Brain microvascular endothelial cell (primary cell): ENCODE measurements around the gene NFE2L3.
A peak's percentile ranks its signal among the peaks of the same experiment; 100 is the strongest.

Source experiments
- DNase-seq: peaks from one replicate; pipeline ENCODE4 v3.0.0-alpha.2; 2020
- H3K27ac ChIP-seq: fragments of 250-450 bp; sonication (Bioruptor Pico); 2 replicates; pipeline ENCODE4 v1.5.1; 2020; ENCODE audit warnings: mild to moderate bottlenecking, moderate library complexity
- H3K27me3 ChIP-seq: fragments of 250-450 bp; sonication (Bioruptor Pico); replicated peaks from 2 replicates; pipeline ENCODE4 v1.5.1; 2020; ENCODE audit warnings: mild to moderate bottlenecking
- H3K36me3 ChIP-seq: fragments of 250-450 bp; sonication (Bioruptor Pico); replicated peaks from 2 replicates; pipeline ENCODE4 v1.5.1; 2020; ENCODE audit warnings: mild to moderate bottlenecking
- H3K4me3 ChIP-seq: 2 replicates; pipeline ENCODE4 v1.5.1; 2011; ENCODE audit warnings: low read depth, mild to moderate bottlenecking, control low read depth, low read length, moderate library complexity
- in situ Hi-C: cut with HindIII; loops from 2 replicates; pipeline ENCODE4 v1.10.0; 2017; ENCODE audit warnings: low sequenced_read_pairs, low pct_ligation_motif_present
- TF ChIP-seq, protein P1 (sequence below): IDR thresholded peaks from 2 replicates; pipeline ENCODE4 v1.5.1; 2011; ENCODE audit warnings: low read depth, mild to moderate bottlenecking, moderate library complexity, low read length, control low read depth, inconsistent platforms; ENCODE audit errors: missing control alignments

Gene NFE2L3

DNA sequence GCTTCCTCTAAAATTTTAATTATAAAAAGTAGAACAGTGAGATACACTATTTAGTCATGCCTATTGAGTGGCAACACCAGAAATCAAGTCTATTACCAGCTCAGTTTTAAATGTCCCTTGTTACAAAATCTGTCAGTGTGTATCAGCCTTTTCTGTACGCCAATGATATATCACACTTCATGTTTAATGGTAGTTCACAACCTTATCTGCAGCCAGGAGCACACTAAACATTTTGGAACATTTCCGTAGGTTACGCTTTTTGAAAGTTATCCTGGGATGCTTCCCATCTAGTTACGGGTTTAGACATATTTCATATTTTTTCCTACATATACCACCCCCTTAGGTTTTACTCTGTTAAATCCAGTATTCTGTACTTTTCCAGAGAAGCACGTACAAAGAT lies 43.2 kb downstream of the NFE2L3 start:
- DNase-seq, result no peak
- peaks cover 83% of the 10 kb centered on the region for H3K36me3 ChIP-seq
- no peak overlapping the region for H3K27ac ChIP-seq
- TF ChIP-seq, protein P1, sequence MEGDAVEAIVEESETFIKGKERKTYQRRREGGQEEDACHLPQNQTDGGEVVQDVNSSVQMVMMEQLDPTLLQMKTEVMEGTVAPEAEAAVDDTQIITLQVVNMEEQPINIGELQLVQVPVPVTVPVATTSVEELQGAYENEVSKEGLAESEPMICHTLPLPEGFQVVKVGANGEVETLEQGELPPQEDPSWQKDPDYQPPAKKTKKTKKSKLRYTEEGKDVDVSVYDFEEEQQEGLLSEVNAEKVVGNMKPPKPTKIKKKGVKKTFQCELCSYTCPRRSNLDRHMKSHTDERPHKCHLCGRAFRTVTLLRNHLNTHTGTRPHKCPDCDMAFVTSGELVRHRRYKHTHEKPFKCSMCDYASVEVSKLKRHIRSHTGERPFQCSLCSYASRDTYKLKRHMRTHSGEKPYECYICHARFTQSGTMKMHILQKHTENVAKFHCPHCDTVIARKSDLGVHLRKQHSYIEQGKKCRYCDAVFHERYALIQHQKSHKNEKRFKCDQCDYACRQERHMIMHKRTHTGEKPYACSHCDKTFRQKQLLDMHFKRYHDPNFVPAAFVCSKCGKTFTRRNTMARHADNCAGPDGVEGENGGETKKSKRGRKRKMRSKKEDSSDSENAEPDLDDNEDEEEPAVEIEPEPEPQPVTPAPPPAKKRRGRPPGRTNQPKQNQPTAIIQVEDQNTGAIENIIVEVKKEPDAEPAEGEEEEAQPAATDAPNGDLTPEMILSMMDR, result no peak
- no peaks in the 10 kb centered on the region for H3K27me3 ChIP-seq
- in situ Hi-C loops, result no loop called here
- H3K4me3 ChIP-seq, result no peak overlapping the region

DNA sequence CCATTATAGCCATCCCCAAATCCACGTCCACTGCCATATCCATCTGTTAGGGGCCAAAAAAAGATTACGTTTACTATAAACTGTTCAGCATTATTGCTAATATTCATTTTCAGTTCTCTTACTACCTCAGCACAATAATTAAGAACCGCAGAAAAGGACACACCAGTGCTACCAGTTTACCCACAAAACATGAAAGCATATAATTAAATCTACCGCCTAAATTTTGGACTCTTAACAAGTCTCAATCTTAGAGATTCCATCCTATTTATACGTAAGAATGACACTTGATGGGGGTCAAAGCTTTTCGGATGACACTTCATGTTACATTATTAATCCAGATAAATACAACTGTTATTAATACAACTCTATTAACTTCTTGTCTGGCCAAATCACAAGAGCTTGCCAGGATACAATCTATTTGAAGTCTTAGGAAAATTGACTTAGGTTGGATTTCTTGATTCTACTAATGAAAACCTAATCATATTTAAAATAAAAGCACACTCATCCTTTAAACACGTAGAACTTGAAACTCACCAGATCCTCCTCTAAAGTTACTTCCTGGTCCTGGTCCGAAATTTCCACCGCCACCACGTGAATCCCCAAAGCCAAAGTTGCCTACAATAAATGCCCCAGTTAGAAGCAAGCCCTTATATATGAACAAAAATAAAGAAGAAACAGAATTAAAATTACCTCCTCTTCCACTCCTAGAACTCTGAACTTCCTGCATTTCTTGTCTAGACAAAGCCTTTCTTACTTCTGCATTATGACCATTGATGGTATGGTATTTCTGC lies 44.1 kb downstream of the NFE2L3 start:
- H3K27me3 ChIP-seq, result no peaks in the 10 kb centered on the region
- in situ Hi-C loops, result no loop called here
- no peak for DNase-seq
- TF ChIP-seq, protein P1, result no peak
- H3K4me3 ChIP-seq, result no peak overlapping the region
- no peak overlapping the region for H3K27ac ChIP-seq
- H3K36me3 ChIP-seq, result peaks cover 74% of the 10 kb centered on the region

DNA sequence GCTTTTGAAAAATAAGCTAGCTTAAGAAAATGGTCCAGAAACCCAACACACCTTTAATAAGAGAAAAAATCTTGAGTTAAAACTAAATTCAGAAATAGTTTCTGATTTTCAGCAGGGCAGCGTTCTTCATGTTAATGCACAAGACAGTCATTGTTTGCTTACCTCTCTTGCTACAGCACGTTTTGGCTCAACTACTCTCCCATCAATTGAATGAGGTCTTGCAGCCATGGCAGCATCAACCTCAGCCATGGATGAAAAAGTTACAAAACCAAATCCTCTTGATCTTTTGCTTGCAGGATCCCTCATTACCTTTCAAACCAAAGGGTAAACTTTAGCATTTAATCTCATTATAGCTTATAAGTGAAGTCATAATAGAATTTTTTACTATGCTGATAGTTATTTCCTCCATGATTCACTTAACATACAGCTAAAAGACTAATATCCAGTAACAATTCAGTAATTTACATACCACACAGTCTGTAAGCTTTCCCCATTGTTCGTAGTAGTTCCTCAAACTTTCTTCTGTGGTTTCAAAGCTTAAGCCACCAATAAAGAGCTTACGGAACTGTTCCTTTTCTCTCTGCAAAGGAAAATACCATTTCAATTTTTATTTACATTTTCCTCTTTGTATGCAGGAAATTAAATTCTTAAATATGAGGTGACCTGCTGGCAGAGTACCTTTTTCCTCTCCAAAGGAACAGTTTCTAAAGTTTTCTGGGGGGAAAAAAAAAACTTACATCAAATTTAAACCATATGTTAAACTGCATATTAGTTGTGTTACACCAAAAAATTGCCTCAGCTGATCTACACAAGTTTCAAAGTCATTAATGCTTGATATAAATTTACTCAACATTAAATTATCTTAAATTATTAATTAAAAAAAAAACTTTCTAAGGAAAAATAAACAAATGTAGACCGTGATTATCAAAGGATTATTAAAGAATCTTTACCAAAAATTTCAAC lies 45.4 kb downstream of the NFE2L3 start:
- Histone ChIP-seq H3K4me3 (peak overlapping the region; percentile 98), H3K36me3 (peaks cover 60% of the 10 kb centered on the region), H3K27ac (no peak overlapping the region), H3K27me3 (no peaks in the 10 kb centered on the region)
- TF ChIP-seq, protein P1, result no peak
- in situ Hi-C loops, result no loop called here
- no peak for DNase-seq

DNA sequence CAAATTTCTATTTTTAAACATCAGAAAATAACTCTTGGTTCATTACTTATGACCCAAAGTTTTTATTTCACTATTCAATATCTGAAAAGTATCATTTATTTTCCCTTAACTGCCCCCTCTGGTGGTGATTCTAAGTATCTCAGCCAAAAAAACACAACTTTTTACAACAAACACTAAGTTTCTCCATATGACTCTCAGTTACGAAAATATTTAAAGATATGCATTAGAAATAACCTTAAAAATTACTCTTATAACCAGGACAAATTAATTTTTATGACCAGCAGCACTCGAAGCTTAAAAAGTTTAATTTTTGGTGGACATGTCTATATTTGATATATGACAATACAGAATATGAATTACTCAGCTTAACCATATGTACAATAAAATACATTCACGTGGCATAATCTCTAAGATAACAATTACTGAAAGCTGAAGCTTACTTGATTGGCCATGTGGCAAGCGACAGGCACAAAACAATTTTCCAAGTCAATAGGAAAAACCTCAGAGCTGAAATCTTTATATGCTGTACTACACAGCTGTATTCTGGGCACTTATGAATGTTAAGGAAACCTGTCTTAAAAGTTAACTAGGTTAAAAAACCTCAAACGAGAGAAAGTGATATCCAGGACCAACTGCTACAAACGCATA lies 46.3 kb downstream of the NFE2L3 start:
- DNase-seq, result no peak
- H3K36me3 ChIP-seq, result peaks cover 52% of the 10 kb centered on the region
- in situ Hi-C loops, result no loop called here
- peak overlapping the region; percentile 98 for H3K4me3 ChIP-seq
- peak overlapping the region; percentile 6 for H3K27ac ChIP-seq
- TF ChIP-seq, protein P1, result peak; percentile 45
- no peaks in the 10 kb centered on the region for H3K27me3 ChIP-seq

DNA sequence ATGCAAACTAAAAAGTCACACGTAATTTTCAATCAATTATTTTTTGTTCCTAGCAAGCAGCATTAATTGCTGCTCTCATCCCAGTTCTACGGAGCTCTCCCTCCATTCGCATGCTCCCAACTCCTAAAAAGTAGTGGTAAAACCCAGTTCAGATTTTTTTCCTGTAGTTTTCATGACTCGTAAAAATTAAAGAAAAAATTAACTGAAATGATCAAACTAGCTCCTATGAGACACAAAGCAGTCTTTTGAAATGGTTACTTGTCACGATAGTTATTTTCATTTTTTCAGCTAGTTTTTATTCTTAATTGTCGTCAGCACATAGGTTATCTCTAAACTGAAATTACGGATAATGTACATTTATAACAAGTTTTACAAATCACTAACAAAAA lies 46.8 kb downstream of the NFE2L3 start:
- Histone ChIP-seq H3K27ac (peak overlapping the region; percentile 6), H3K36me3 (peaks cover 47% of the 10 kb centered on the region), H3K27me3 (no peaks in the 10 kb centered on the region), H3K4me3 (peak overlapping the region; percentile 98)
- in situ Hi-C loops, result no loop called here
- DNase-seq, result no peak
- TF ChIP-seq, protein P1, result no peak
